Left lung (tissue), 10 donors: Measurements from ENCODE around the gene PFKP. TPM values are rescaled to one million over a fixed set of nuclear protein-coding genes. Genes with fewer than 3 reads are reported as not detected.

Source experiments
- ATAC-seq: fragments of 200-7000 bp; cut with Tn5 transposase; one replicate; pipeline ENCODE4 v1.9.1; 2020; ENCODE audit warnings: moderate library complexity
- DNase-seq, 4 donors: peaks; one replicate each; pipeline ENCODE4 v3.0.0-alpha.2; 2013 to 2020
- H3K27ac ChIP-seq, 2 donors: fragments of 200-600 bp; sonication (generic) in 1 of 2; one replicate each; pipeline versions ENCODE4 v1.5.0 to v1.8.0; 2020 to 2021
- H3K27me3 ChIP-seq, 2 donors: fragments of 200-600 bp; sonication (generic) in 1 of 2; one replicate each; pipeline versions ENCODE4 v1.5.0 to v1.8.0; 2020 to 2021
- H3K36me3 ChIP-seq, 2 donors: fragments of 200-600 bp; sonication (generic) in 1 of 2; one replicate each; pipeline versions ENCODE4 v1.5.0 to v1.8.0; 2020 to 2021
- H3K4me1 ChIP-seq, 2 donors: fragments of 200-600 bp; one replicate each; pipeline ENCODE4 v1.8.0; 2021
- H3K4me3 ChIP-seq, 2 donors: fragments of 200-600 bp; sonication (generic) in 1 of 2; one replicate each; pipeline versions ENCODE4 v1.5.0 to v1.8.0; 2020 to 2021; ENCODE audit warnings: mild to moderate bottlenecking in 1 of 2
- H3K9me3 ChIP-seq, 2 donors: fragments of 200-600 bp; sonication (generic) in 1 of 2; one replicate each; pipeline versions ENCODE4 v1.5.0 to v1.8.0; 2020 to 2021
- intact Hi-C, 2 donors: fragments of 100-400 bp; cut with DNase I; formaldehyde crosslinking; loops; one replicate each; pipeline versions ENCODE4 v1.11.2 to v1.14.2; 2022
- polyA plus RNA-seq, 6 donors: library from polyadenylated mRNA; unstranded; fragments of 120-200 nt; gene quantifications; one replicate each; pipeline ENCODE4 v1.2.1, GENCODE V29; 2013; ENCODE audit not compliant: insufficient read length in 6 of 6
- total RNA-seq, 2 donors: library from RNA; stranded (reverse); fragmentation: NEBNext Ultra II Directional; extraction: Animal tissue kit (Norgen Biotek cat#: 25700); gene quantifications; one replicate each; pipeline ENCODE4 v1.2.1, GENCODE V29; 2021
- TF ChIP-seq, protein P1 (sequence below), 2 donors: fragments of 200-600 bp; sonication (generic) in 1 of 2; IDR thresholded peaks; one replicate each; pipeline versions ENCODE4 v1.5.0 to v1.8.0; 2021; ENCODE audit warnings: antibody characterized with exemption in 2 of 2
- donor health status: DM: no; HTN: yes; CAD: no.
- donor health status: DM: no; HTN: no; CAD: no.

Gene PFKP
- total and polyA plus RNA-seq, 8 donors = 7.4 to 70.0 (median 11.2) TPM

DNA sequence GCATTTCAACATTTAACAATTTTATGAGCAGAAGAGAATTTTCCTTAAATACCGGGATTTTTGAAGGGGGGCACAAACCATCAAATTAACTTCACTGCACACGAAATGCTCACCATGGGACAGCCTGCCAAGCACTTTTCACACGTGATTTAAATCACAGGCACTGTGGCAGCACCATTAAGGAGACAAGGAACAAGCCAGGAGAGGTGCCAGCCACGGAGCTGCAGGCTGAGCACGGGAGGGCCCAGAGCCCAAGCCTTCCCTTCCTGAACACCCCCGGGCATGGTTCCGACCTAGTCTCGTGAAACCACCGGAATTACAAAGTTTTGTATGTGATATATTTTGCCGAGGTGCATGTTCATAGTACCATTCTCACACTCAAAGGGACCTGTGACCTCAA, 91.8 kb downstream of the PFKP start:
- no peaks in the 10 kb centered on the region for H3K4me1 ChIP-seq
- no peaks in the 10 kb centered on the region for H3K27me3 ChIP-seq
- H3K9me3 ChIP-seq = no peaks in the 10 kb centered on the region
- DNase-seq = no peak
- no peak overlapping the region for H3K4me3 ChIP-seq
- intact Hi-C loops = no loop called here
- TF ChIP-seq, protein P1, sequence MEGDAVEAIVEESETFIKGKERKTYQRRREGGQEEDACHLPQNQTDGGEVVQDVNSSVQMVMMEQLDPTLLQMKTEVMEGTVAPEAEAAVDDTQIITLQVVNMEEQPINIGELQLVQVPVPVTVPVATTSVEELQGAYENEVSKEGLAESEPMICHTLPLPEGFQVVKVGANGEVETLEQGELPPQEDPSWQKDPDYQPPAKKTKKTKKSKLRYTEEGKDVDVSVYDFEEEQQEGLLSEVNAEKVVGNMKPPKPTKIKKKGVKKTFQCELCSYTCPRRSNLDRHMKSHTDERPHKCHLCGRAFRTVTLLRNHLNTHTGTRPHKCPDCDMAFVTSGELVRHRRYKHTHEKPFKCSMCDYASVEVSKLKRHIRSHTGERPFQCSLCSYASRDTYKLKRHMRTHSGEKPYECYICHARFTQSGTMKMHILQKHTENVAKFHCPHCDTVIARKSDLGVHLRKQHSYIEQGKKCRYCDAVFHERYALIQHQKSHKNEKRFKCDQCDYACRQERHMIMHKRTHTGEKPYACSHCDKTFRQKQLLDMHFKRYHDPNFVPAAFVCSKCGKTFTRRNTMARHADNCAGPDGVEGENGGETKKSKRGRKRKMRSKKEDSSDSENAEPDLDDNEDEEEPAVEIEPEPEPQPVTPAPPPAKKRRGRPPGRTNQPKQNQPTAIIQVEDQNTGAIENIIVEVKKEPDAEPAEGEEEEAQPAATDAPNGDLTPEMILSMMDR (IDR thresholded peaks at IDR 0.05) = no peak
- peaks cover 5 to 98% of the 10 kb centered on the region in 2 donors for H3K36me3 ChIP-seq
- H3K27ac ChIP-seq = no peak overlapping the region
- no peak for ATAC-seq

DNA sequence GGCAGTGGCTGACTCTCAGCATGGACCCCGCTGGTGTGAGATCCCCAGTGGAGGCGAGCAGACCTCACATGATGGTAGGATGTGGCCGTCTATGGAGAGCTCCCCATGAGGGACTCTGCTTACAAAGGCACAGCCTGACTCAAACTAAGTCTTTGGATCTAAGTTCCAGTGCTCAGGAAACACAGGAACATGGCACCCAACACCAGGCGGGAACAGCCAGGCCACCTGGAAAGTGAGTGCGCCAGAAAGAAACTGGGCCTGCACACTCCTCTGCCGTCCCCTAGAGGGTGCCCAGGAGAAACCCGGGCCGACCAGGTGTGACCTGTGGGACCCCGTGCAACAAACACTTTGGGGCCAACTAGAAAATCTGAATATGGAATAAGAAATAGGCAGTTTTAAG, 95.2 kb downstream of the PFKP start:
- no peak for ATAC-seq
- H3K4me1 ChIP-seq = no peaks in the 10 kb centered on the region
- intact Hi-C loops = no loop called here
- H3K4me3 ChIP-seq = no peak overlapping the region
- H3K36me3 ChIP-seq = peaks cover 4 to 100% of the 10 kb centered on the region in 2 donors
- TF ChIP-seq, protein P1 (IDR thresholded peaks at IDR 0.05) = no peak
- no peak for DNase-seq
- H3K27me3 ChIP-seq = no peaks in the 10 kb centered on the region
- no peaks in the 10 kb centered on the region for H3K9me3 ChIP-seq
- no peak overlapping the region for H3K27ac ChIP-seq

DNA sequence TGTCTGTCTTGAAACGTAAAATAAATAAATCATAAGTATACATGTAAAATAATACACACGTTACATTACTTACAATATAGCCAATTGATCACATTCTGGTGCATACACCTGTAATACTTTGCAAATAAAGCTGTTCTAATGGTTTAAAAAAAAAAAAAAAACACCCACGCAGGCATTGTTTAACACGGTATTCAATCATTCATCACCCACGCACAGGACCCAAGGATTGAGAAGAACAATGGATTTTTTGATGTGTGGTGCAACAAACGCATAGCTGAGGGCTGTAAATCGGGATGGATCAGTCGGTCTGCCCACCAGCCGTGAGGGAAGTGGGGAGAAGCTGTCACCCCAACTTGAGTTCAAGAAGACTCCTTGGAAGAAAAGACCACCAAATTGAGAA, 96.5 kb downstream of the PFKP start:
- no peaks in the 10 kb centered on the region for H3K4me1 ChIP-seq
- H3K27ac ChIP-seq = no peak overlapping the region
- no peak for ATAC-seq
- TF ChIP-seq, protein P1 (IDR thresholded peaks at IDR 0.05) = no peak
- no peak overlapping the region for H3K4me3 ChIP-seq
- intact Hi-C loops = no loop called here
- no peak for DNase-seq
- H3K9me3 ChIP-seq = no peaks in the 10 kb centered on the region
- H3K27me3 ChIP-seq = no peaks in the 10 kb centered on the region
- peaks cover 4 to 99% of the 10 kb centered on the region in 2 donors for H3K36me3 ChIP-seq

DNA sequence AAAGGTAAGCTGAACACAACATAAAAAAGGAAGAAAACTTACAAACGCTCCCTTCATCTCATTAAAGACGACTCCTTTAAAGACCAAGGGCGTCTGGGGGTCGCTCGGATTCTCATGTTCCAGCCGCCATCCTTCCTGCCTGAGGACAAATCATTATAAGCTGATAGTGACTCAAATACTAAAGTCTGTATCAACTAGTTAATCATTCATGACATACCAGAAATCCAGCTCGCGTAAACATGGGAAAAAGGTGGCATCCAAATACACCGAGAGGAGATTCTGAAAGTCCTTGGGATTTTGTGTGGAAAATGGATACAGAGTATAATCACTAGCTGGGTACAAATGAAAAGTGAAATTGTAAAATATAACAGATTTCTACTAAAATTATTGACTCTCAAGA, 97.8 kb downstream of the PFKP start:
- intact Hi-C loops = no loop called here
- DNase-seq = no peak
- Histone ChIP-seq H3K9me3 (no peaks in the 10 kb centered on the region), H3K36me3 (peaks cover 4 to 99% of the 10 kb centered on the region in 2 donors), H3K27me3 (no peaks in the 10 kb centered on the region), H3K4me1 (no peaks in the 10 kb centered on the region), H3K27ac (no peak overlapping the region), H3K4me3 (no peak overlapping the region)
- TF ChIP-seq, protein P1 (IDR thresholded peaks at IDR 0.05) = no peak
- no peak for ATAC-seq

DNA sequence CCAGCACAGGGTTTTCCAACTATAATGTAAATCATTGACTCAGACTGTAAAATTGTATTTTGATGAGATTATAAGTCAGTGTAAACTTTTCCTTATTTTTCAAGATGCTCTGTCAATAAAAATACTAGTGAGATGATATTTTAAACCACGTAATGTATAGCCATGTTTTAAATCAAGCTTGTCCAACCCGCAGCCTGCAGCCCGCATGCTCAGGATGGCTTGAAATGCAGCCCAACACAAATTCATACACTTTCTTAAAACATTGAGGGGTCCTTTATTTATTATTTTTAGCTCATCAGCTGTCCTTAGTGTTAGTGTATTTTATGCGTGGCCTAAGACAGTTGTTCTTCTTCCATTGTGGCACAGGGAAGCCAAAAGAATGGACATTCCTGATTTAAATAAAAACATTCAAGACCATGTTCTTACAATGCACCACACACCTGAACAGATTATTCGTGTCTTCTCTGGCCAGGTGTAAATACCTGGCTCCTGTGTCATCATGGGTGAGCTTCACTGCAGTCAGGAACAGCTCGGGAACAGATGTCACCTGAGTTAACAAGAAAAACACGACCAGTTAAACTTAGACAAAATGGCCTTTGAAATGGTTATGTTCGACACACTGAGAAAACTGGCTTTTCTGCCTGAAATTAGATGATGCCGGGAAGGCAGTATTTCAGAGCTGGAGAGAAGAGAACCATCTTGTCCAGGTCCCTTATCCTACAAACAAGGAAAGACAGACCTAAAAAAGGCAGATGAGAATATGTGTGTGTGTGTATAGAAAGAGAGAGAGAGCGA, 99.3 kb downstream of the PFKP start:
- Histone ChIP-seq H3K27ac (no peak overlapping the region), H3K9me3 (no peaks in the 10 kb centered on the region), H3K4me1 (peaks cover 4 to 6% of the 10 kb centered on the region in 2 donors), H3K36me3 (peaks cover 4 to 84% of the 10 kb centered on the region in 2 donors), H3K27me3 (no peaks in the 10 kb centered on the region), H3K4me3 (no peak overlapping the region)
- DNase-seq = no peak
- ATAC-seq = no peak
- TF ChIP-seq, protein P1 (IDR thresholded peaks at IDR 0.05) = no peak
- intact Hi-C loops = no loop called here
